ENCODE measurements around the gene TRDMT1. TPM values are rescaled to one million over a fixed set of nuclear protein-coding genes. Genes with fewer than 3 reads are reported as not detected.

TRDMT1 gene
- total RNA-seq, 1 experiment from 2014 or later = 20.2 TPM

- peaks cover 25 to 65% (median 56%) of the 10 kb centered on the region in 3 experiments for H3K36me3 Mint-ChIP-seq (ENCODE audit: insufficient read depth in 1 of 3, low read depth in 3 of 3)
- no peak overlapping the region for H2AFZ ChIP-seq (ENCODE audit: low read length)
Measured at GRCh38 chr10:17233286-17233991, 32.0 kb upstream of the TRDMT1 start.

More at GRCh38 chr10:17233286-17233991, 32.0 kb upstream of the TRDMT1 start:
- H4K20me1 ChIP-seq (ENCODE audit: control insufficient read depth, insufficient read depth, insufficient read length) = no peaks in the 10 kb centered on the region
- WGBS (ENCODE audit: extremely low coverage, insufficient read length, low lambda C conversion rate) = no CpG with 5 or more reads among the region's 14 CpGs
- no peak overlapping the region for H3K4ac ChIP-seq (ENCODE audit: low read depth, low read length)
- H2BK20ac ChIP-seq (ENCODE audit: low read depth, low read length, poor library complexity, severe bottlenecking) = no peak overlapping the region
- H3K9me3 ChIP-seq (ENCODE audit: control insufficient read depth, low read depth, low read length) = no peaks in the 10 kb centered on the region
- H2AK5ac ChIP-seq (ENCODE audit: insufficient read length, low read length) = no peak overlapping the region
- no peak overlapping the region for H3K18ac ChIP-seq (ENCODE audit: insufficient read length, low read depth, low read length)
- Mint-ChIP-seq H3K4me3 (no peak overlapping the region), H3K9me3 (no peaks in the 10 kb centered on the region), H3K27ac (no peak overlapping the region), H3K4me1 (peaks cover 6% of the 10 kb centered on the region in 2 experiments; a peak in 1 of 4 replicates), H3K27me3 (ENCODE audit: low read depth) (peaks cover 7% of the 10 kb centered on the region)
- no peak overlapping the region for H3K27ac ChIP-seq (ENCODE audit: insufficient read length, low read depth, low read length)
- no peak for DNase-seq
- no peak overlapping the region for H2BK120ac ChIP-seq (ENCODE audit: low read depth, low read length, poor library complexity, severe bottlenecking)
- no peaks in the 10 kb centered on the region; the same call in 1 of the 2 replicates for H3K27me3 ChIP-seq (ENCODE audit: insufficient read depth, low read length)
- H3K23me2 ChIP-seq (ENCODE audit: insufficient read length, low read depth, low read length, poor library complexity, severe bottlenecking) = peaks cover 13% of the 10 kb centered on the region
- H3K79me1 ChIP-seq (ENCODE audit: insufficient read depth, low read depth, low read length, poor library complexity, severe bottlenecking) = no peaks in the 10 kb centered on the region
- H4K8ac ChIP-seq (replicated peaks; ENCODE audit: insufficient read length, low read depth, low read length) = no peak overlapping the region
- H3K4me2 ChIP-seq (ENCODE audit: insufficient read depth, insufficient read length, low read length) = no peak overlapping the region
- H4K5ac ChIP-seq (ENCODE audit: insufficient read length, low read depth, low read length) = no peak overlapping the region
- H4K91ac ChIP-seq (ENCODE audit: insufficient read length, low read depth, low read length) = no peak overlapping the region
- no peak overlapping the region for H3K14ac ChIP-seq (ENCODE audit: insufficient read depth, low read length)
- no peaks in the 10 kb centered on the region for H3K79me2 ChIP-seq (ENCODE audit: insufficient read depth, low read length)
- H3K23ac ChIP-seq (ENCODE audit: insufficient read length, low read depth, low read length) = no peak overlapping the region
- H2BK5ac ChIP-seq (ENCODE audit: insufficient read length, low read length) = no peak overlapping the region
- H3K56ac ChIP-seq (ENCODE audit: insufficient read length, low read depth, low read length) = no peak overlapping the region
- no peak overlapping the region for H2BK15ac ChIP-seq (ENCODE audit: low read depth, low read length)
- H2BK12ac ChIP-seq (ENCODE audit: insufficient read length, low read depth, low read length) = no peak overlapping the region
- H3T11ph ChIP-seq (ENCODE audit: low read length) = no peak overlapping the region
- H3K4me1 ChIP-seq (ENCODE audit: insufficient read depth, low read length) = no peaks in the 10 kb centered on the region
- TF ChIP-seq CTCF (conservative IDR thresholded peaks at IDR 0.05) = no peak
- no peak overlapping the region for H3K9ac ChIP-seq (ENCODE audit: extremely low read depth, insufficient read length, low read length)

All from H9 (cell line).